Measurements from ENCODE around the gene CCDC88C. TPM values are rescaled to one million over a fixed set of nuclear protein-coding genes. Genes with fewer than 3 reads are reported as not detected.
"Not testable (repeated sequence)": the region's sequence is repeated elsewhere in the genome, so short reads cannot be mapped to it uniquely, and the experiment has no call there.

The CCDC88C gene
- total RNA-seq, 2 experiments from 2014 or later = 83.6 to 87.8 TPM

- intact Hi-C loops (cut with micrococcal nuclease) = no loop called here
- no peak for TF ChIP-seq CTCF (IDR thresholded peaks at IDR 0.05)
- no peak for DNase-seq
- H3K27me3 Mint-ChIP-seq = peaks cover 3% of the 10 kb centered on the region
- ATAC-seq = no peak
- no peaks in the 10 kb centered on the region for H3K9me3 Mint-ChIP-seq
- ChIA-PET CTCF (interaction anchor here (1.2 to 1.6 kb wide), 2 partner anchors 12 to 557 kb away, joined by 3 to 5 read pairs; no protein-coding TSS in a partner anchor), POLR2A (interaction anchor here (1.6 kb wide), 1 partner anchor 25 kb away, joined by 4 read pairs; no protein-coding TSS in a partner anchor)
- H3K4me3 Mint-ChIP-seq = no peak overlapping the region
- no peak overlapping the region for H3K27ac Mint-ChIP-seq
- no peaks in the 10 kb centered on the region for H3K4me1 Mint-ChIP-seq (ENCODE audit: low read depth)
- peaks cover 3% of the 10 kb centered on the region for H3K36me3 Mint-ChIP-seq (ENCODE audit: low read depth)
Observed at GRCh38 chr14:91439345-91439744, 21.7 kb upstream of the CCDC88C start.

GRCh38 chr14:91438845-91439244, 21.2 kb upstream of the CCDC88C start:
- ChIA-PET POLR2A (interaction anchor here (0.5 to 1.6 kb wide), 2 partner anchors 26 to 260 kb away, joined by 3 to 4 read pairs; no protein-coding TSS in a partner anchor), CTCF (interaction anchor here (1.2 to 1.6 kb wide), 2 partner anchors 12 to 558 kb away, joined by 3 to 5 read pairs; no protein-coding TSS in a partner anchor)
- no peaks in the 10 kb centered on the region for H3K4me1 Mint-ChIP-seq (ENCODE audit: low read depth)

GRCh38 chr14:91436266-91436665, 18.6 kb upstream of the CCDC88C start:
- POLR2A ChIA-PET; DNase-seq; H3K9me3 Mint-ChIP-seq; intact Hi-C loops (cut with micrococcal nuclease); H3K4me3 Mint-ChIP-seq; H3K36me3 Mint-ChIP-seq (ENCODE audit: low read depth); H3K27ac Mint-ChIP-seq; H3K4me1 Mint-ChIP-seq (ENCODE audit: low read depth); H3K27me3 Mint-ChIP-seq; CTCF ChIA-PET; ATAC-seq: not testable (repeated sequence)

More at GRCh38 chr14:91438845-91439244, 21.2 kb upstream of the CCDC88C start:
- DNase-seq = no peak
- H3K27me3 Mint-ChIP-seq = peaks cover 3% of the 10 kb centered on the region
- no peaks in the 10 kb centered on the region for H3K9me3 Mint-ChIP-seq
- H3K36me3 Mint-ChIP-seq (ENCODE audit: low read depth) = peaks cover 3% of the 10 kb centered on the region
- TF ChIP-seq CTCF (IDR thresholded peaks at IDR 0.05) = no peak
- H3K4me3 Mint-ChIP-seq = no peak overlapping the region
- intact Hi-C loops (cut with micrococcal nuclease) = no loop called here
- ATAC-seq = no peak
- H3K27ac Mint-ChIP-seq = no peak overlapping the region

GRCh38 chr14:91429385-91429784, 11.8 kb upstream of the CCDC88C start:
- ATAC-seq (no peak), DNase-seq (no peak)
- H3K4me3 Mint-ChIP-seq = no peak overlapping the region
- no peaks in the 10 kb centered on the region for H3K27me3 Mint-ChIP-seq
- CTCF ChIA-PET = no interaction called here
- H3K4me1 Mint-ChIP-seq (ENCODE audit: low read depth) = peaks cover 18% of the 10 kb centered on the region
- peaks cover 1% of the 10 kb centered on the region for H3K9me3 Mint-ChIP-seq
- POLR2A ChIA-PET = no interaction called here
- no peak for TF ChIP-seq CTCF (IDR thresholded peaks at IDR 0.05)
- no peak overlapping the region for H3K27ac Mint-ChIP-seq
- no peaks in the 10 kb centered on the region for H3K36me3 Mint-ChIP-seq (ENCODE audit: low read depth)
- intact Hi-C loops (cut with micrococcal nuclease) = no loop called here

GRCh38 chr14:91428931-91429330, 11.3 kb upstream of the CCDC88C start:
- H3K36me3 Mint-ChIP-seq (ENCODE audit: low read depth); ATAC-seq; intact Hi-C loops (cut with micrococcal nuclease); H3K27me3 Mint-ChIP-seq; H3K27ac Mint-ChIP-seq; H3K9me3 Mint-ChIP-seq; DNase-seq; H3K4me3 Mint-ChIP-seq; CTCF ChIA-PET: not testable (repeated sequence)
- peaks cover 18% of the 10 kb centered on the region for H3K4me1 Mint-ChIP-seq (ENCODE audit: low read depth)
- POLR2A ChIA-PET = interaction anchor here (1.1 kb wide), 1 partner anchor 10 kb away, joined by 4 read pairs; no protein-coding TSS in a partner anchor

GRCh38 chr14:91425531-91425944, 7.9 kb upstream of the CCDC88C start:
- intact Hi-C loops (cut with micrococcal nuclease) = not testable (repeated sequence)
- POLR2A ChIA-PET = interaction anchor here (1.0 kb wide), 2 partner anchors 16 to 52 kb away, joined by 3 read pairs; no protein-coding TSS in a partner anchor

More at GRCh38 chr14:91425531-91425944, 7.9 kb upstream of the CCDC88C start:
- H3K4me1 Mint-ChIP-seq (ENCODE audit: low read depth) = peaks cover 18% of the 10 kb centered on the region
- not testable (repeated sequence) for H3K36me3 Mint-ChIP-seq (ENCODE audit: low read depth); ATAC-seq; DNase-seq; H3K27me3 Mint-ChIP-seq; H3K27ac Mint-ChIP-seq; H3K4me3 Mint-ChIP-seq; H3K9me3 Mint-ChIP-seq
- CTCF ChIA-PET = interaction anchor here (0.6 to 3.3 kb wide), 3 partner anchors 98 to 106 kb away, joined by 3 to 13 read pairs (median 5); no protein-coding TSS in a partner anchor

Measured in activated CD8-positive, alpha-beta T cell treated with anti-CD3 and anti-CD28 coated beads for 36 hours (primary cell).